GM06990 (cell line): ENCODE results near the gene STEEP1.

Source experiments
- DNase-seq: peaks from one replicate; pipeline ENCODE4 v3.0.0-alpha.2; 2011; ENCODE audit not compliant: insufficient read length; ENCODE audit errors: extremely low read depth
- H3K27me3 ChIP-seq: replicated peaks from 2 replicates; pipeline ENCODE4 v1.6.0; 2011; ENCODE audit warnings: low read length; ENCODE audit not compliant: control insufficient read depth, insufficient read depth
- H3K36me3 ChIP-seq: 2 replicates; pipeline ENCODE4 v1.5.1; 2011; ENCODE audit warnings: low read length; ENCODE audit not compliant: control insufficient read depth, insufficient read depth
- H3K4me3 ChIP-seq: replicated peaks from 2 replicates; pipeline ENCODE4 v1.5.1; 2011; ENCODE audit warnings: low read depth, mild to moderate bottlenecking, control low read depth, low read length
- CTCF ChIP-seq: IDR thresholded peaks from 2 replicates; pipeline ENCODE4 v1.5.1; 2011; ENCODE audit warnings: low read length, control low read depth, mild to moderate bottlenecking, inconsistent platforms; ENCODE audit not compliant: insufficient read depth, poor library complexity, severe bottlenecking

Gene STEEP1

DNA sequence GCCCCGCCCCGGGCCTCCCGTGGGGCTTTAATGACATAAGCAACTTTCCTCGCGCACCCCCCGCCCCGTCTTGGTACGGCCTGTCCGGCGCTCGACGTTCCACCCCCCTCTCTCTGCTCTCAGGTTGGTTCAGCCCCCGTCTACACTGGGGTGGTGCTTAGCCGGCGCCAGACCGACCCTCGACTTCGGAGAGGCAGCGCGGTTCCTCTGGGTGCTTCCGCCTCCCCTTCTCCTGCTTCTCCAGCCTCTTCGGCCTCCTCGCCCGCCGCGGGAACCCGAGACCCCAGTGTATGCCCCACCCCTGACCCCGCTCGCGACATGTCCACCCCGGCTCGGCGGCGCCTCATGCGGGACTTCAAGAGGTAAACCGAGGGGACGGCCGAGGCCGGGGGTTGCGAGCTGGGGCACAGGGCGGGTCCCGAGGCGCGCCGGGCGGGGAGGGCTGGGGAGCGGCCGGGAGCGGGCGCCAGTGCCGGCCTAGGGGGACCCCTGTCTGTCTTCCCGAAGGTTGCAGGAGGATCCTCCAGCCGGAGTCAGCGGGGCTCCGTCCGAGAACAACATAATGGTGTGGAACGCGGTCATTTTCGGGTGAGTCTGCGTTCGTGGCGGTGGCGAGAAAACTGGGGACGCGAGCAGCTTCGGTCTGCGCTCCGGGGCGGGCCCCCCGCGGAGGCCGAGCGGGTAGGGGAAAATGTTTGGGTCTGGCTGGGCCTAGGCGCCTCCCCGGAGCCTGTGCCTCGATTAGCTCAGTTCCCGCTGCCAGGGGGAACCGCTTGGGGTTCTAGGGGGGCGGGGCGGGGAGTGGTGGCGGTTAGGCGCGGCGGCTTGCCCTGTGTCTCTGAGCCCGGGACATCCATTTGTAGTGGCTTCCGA lies 9.4 kb upstream of the STEEP1 start, which contains the start of gene UBE2A:
UBE2A (plus strand) TSS at position 170 of the 873 bp plus-strand sequence; CDS start at position 319, 149 bp downstream.
- Histone ChIP-seq H3K36me3 (no peaks in the 10 kb centered on the region), H3K4me3 (peak within 1 kb of the TSS; percentile 78), H3K27me3 (no peaks in the 10 kb centered on the region)
- DNase-seq: peak; percentile 93
- no peak for TF ChIP-seq CTCF

- Histone ChIP-seq H3K27me3 (no peaks in the 10 kb centered on the region), H3K4me3 (peak overlapping the region; percentile 78), H3K36me3 (no peaks in the 10 kb centered on the region)
- DNase-seq: no peak
- TF ChIP-seq CTCF: no peak
Observed at GRCh38 chrX:119573840-119574393, 8.7 kb upstream of the STEEP1 start.

DNA sequence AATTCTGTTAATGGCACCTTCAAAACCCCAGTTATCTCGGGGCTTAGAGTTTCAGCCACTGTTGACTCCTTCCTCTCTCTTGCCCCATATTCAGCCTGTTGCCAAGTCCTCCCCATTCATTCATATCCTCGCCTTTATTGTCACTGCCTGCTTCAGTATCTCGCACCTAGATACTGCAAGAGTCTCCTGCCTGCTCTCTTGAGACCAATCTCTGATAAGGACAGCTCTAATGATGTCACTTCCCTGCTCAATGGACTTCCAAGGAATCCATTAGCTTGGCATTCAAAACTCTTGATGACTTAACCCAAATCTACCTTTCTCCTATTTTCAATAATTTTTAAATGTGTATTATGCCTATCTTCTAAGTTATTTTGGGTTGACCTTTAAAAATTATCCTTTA lies 8.0 kb upstream of the STEEP1 start:
- TF ChIP-seq CTCF: no peak
- Histone ChIP-seq H3K4me3 (no peak overlapping the region; the same call in none of the 2 replicates), H3K36me3 (no peaks in the 10 kb centered on the region), H3K27me3 (no peaks in the 10 kb centered on the region)
- DNase-seq: no peak

- no peak for DNase-seq
- H3K27me3 ChIP-seq: no peaks in the 10 kb centered on the region
- TF ChIP-seq CTCF: no peak
- no peaks in the 10 kb centered on the region for H3K36me3 ChIP-seq
- H3K4me3 ChIP-seq: no peak overlapping the region
Observed at GRCh38 chrX:119570351-119570835, 5.2 kb upstream of the STEEP1 start.

DNA sequence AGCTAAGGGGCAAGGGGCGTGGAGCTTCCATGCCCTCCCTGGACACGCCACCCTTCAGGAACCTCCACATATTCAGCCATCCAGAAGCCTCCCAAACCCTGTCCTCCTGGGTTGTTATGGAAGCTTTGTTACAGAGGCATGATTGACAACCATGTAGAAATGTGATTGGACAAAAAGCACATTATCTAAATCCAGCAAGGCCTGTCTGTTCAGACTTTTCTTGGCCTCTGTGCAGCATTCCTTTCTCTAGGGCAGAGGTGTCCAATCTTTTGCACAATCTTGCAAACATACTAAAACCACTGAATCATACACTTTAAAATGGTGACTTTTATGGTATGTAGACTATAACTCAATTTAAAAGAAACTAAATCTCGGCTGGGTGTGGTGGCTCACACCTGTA lies 12.7 kb downstream of the STEEP1 start:
- TF ChIP-seq CTCF: no peak
- no peak overlapping the region for H3K4me3 ChIP-seq
- DNase-seq: no peak
- no peaks in the 10 kb centered on the region for H3K27me3 ChIP-seq
- no peaks in the 10 kb centered on the region for H3K36me3 ChIP-seq
